DOHH2 (cell line): ENCODE data around the gene ZBTB39.

Experiments
- CTCF ChIP-seq: fragments of 200-600 bp; sonication (generic); IDR thresholded peaks from one replicate; pipeline ENCODE4 v1.5.1; 2014; ENCODE audit warnings: antibody characterized with exemption, mild to moderate bottlenecking, low read depth, low read length; ENCODE audit not compliant: poor library complexity, severe bottlenecking
- EZH2phosphoT487 ChIP-seq: fragments of 200-600 bp; sonication (generic); IDR thresholded peaks from 2 replicates; pipeline ENCODE4 v1.6.1; 2017; ENCODE audit warnings: borderline replicate concordance, mild to moderate bottlenecking, antibody characterized with exemption, low read length, moderate library complexity, mixed read lengths

DNA sequence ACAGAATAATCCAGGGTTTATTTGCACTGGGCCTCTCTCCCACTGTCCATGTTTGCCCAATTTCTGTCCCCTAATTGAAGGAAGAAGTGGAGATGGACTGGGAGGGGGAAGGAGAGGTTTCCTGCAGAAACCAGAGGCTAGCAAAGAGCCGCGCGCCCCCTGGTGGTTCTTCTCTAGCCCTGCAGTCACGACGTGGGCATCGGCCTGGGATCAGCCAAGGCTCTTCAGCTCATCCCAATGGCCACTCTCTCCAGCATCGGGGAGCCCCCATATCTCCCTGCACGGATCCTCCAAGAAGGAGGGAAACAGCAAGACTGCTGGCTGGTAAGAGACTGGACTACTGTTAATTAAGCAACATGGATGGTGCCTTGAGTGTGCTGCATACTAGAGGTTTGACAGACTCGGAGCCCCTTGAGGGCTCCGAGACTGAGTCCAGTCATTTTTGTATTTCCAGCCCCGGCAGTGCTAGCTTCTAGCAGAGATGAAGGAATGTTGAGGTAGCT is 18.7 kb downstream of the ZBTB39 start:
- peak; percentile 96 for TF ChIP-seq CTCF
- TF ChIP-seq EZH2phosphoT487 = no peak
